AG04449 (cell line): Measurements from ENCODE around the gene ANKRD65.
A peak's percentile ranks its signal among the peaks of the same experiment; 100 is the strongest.
"Not testable (repeated sequence)": the region's sequence is repeated elsewhere in the genome, so short reads cannot be mapped to it uniquely, and the experiment has no call there.

Source experiments
- CTCF ChIA-PET: fragments of 350-600 bp; formaldehyde crosslinking; extraction: SDS; loops from one replicate; lab custom pipeline; 2021; ENCODE audit warnings: antibody characterized with exemption; lab: Yijun Ruan, JAX
- POLR2A ChIA-PET: fragments of 400-600, 350-600 bp; formaldehyde crosslinking; extraction: SDS; loops from one replicate; lab custom pipeline; 2020; ENCODE audit warnings: antibody characterized with exemption, inconsistent platforms; lab: Yijun Ruan, JAX
- DNase-seq: peaks from one replicate; pipeline ENCODE4 v3.0.0-alpha.2; 2010; ENCODE audit warnings: low read depth, low spot score
- H3K4me3 ChIP-seq: 2 replicates; pipeline ENCODE4 v1.5.1; 2011; ENCODE audit warnings: low read depth, mild to moderate bottlenecking, control low read depth, low read length
- CTCF ChIP-seq: IDR thresholded peaks from one replicate; pipeline ENCODE4 v1.5.1; 2011; ENCODE audit warnings: mild to moderate bottlenecking, moderate library complexity, low read length, control low read depth, inconsistent platforms; ENCODE audit not compliant: insufficient read depth; ENCODE audit errors: missing control alignments

The ANKRD65 gene

GRCh38 chr1:1432274-1432950 lies 11.3 kb upstream of the ANKRD65 start:
- ChIA-PET POLR2A (interaction anchor here (0.6 kb wide), 1 partner anchor 129 kb away, joined by 3 read pairs; no protein-coding TSS in a partner anchor), CTCF (interaction anchor here (1.6 to 2.3 kb wide), 2 partner anchors 8 to 10 kb away, joined by 4 to 8 read pairs; no protein-coding TSS in a partner anchor)
- no peak for TF ChIP-seq CTCF
- H3K4me3 ChIP-seq, result no peak overlapping the region
- DNase-seq, result no peak

- H3K4me3 ChIP-seq, result no peak overlapping the region
- CTCF ChIA-PET, result interaction anchor here (1.6 to 2.3 kb wide), 2 partner anchors 9 to 11 kb away, joined by 4 to 8 read pairs; no protein-coding TSS in a partner anchor
- no peak for TF ChIP-seq CTCF
- no peak for DNase-seq
- POLR2A ChIA-PET, result interaction anchor here (0.6 kb wide), 1 partner anchor 129 kb away, joined by 3 read pairs; no protein-coding TSS in a partner anchor
Observed at GRCh38 chr1:1431845-1432273, 10.8 kb upstream of the ANKRD65 start.

GRCh38 chr1:1430992-1431844 lies 10.1 kb upstream of the ANKRD65 start:
- ChIA-PET POLR2A (no interaction called here), CTCF (interaction anchor here (0.5 to 2.9 kb wide), 5 partner anchors 9 to 39 kb away, joined by 3 to 22 read pairs (median 4); partner anchors contain the start of gene CCNL2)
- no peak overlapping the region for H3K4me3 ChIP-seq
- no peak for DNase-seq
- no peak for TF ChIP-seq CTCF

GRCh38 chr1:1430114-1430982 lies 9.3 kb upstream of the ANKRD65 start:
- CTCF ChIA-PET, result interaction anchor here (0.5 to 2.9 kb wide), 4 partner anchors 10 to 38 kb away, joined by 3 to 22 read pairs (median 6); partner anchors contain the start of gene CCNL2
- TF ChIP-seq CTCF, result peak; percentile 29
- no peak overlapping the region for H3K4me3 ChIP-seq
- no peak for DNase-seq
- POLR2A ChIA-PET, result no interaction called here

- DNase-seq, result no peak
- CTCF ChIA-PET, result interaction anchor here (1.4 to 2.9 kb wide), 3 partner anchors 11 to 31 kb away, joined by 3 to 22 read pairs (median 9); partner anchors contain the start of gene CCNL2
- POLR2A ChIA-PET, result no interaction called here
- no peak overlapping the region for H3K4me3 ChIP-seq
- TF ChIP-seq CTCF, result no peak
Observed at GRCh38 chr1:1429671-1430073, 8.6 kb upstream of the ANKRD65 start.

- DNase-seq, POLR2A ChIA-PET, H3K4me3 ChIP-seq: not testable (repeated sequence)
- CTCF ChIA-PET, result interaction anchor here (1.4 to 2.9 kb wide), 3 partner anchors 12 to 30 kb away, joined by 3 to 22 read pairs (median 9); partner anchors contain the start of gene CCNL2
Observed at GRCh38 chr1:1428967-1429366, 7.9 kb upstream of the ANKRD65 start.
